ENCODE data around the gene PPP1R14B.

The PPP1R14B gene

GRCh38 chr11:64245401-64245796 lies 1.3 kb downstream of the PPP1R14B start:
- DNase-seq = no peak

GRCh38 chr11:64244966-64245365 lies 1.8 kb downstream of the PPP1R14B start:
- DNase-seq = no peak

- no peak for DNase-seq
Observed at GRCh38 chr11:64244107-64244506, 2.6 kb downstream of the PPP1R14B start.

GRCh38 chr11:64243236-64243854 lies 3.4 kb downstream of the PPP1R14B start:
- DNase-seq = no peak

- DNase-seq = no peak
Observed at GRCh38 chr11:64241491-64242374, 5.0 kb downstream of the PPP1R14B start.

- DNase-seq = peak; percentile 96
Observed at GRCh38 chr11:64241241-64241490, 5.6 kb downstream of the PPP1R14B start.

GRCh38 chr11:64240435-64241240 lies 6.1 kb downstream of the PPP1R14B start, which contains the start of gene FKBP2:
FKBP2 (plus strand) TSS chr11:64241095; CDS start chr11:64242388, 1,293 bp downstream.
- peak; percentile 88 for DNase-seq

- DNase-seq = no peak
Observed at GRCh38 chr11:64239662-64240434, 6.9 kb downstream of the PPP1R14B start.

- DNase-seq = no peak
Observed at GRCh38 chr11:64238999-64239398, 7.7 kb downstream of the PPP1R14B start.

- DNase-seq = no peak
Observed at GRCh38 chr11:64238076-64238475, 8.7 kb downstream of the PPP1R14B start.

GRCh38 chr11:64237484-64237951 lies 9.2 kb downstream of the PPP1R14B start:
- DNase-seq = no peak

- DNase-seq = no peak
Observed at GRCh38 chr11:64235437-64236161, 11.1 kb downstream of the PPP1R14B start.

GRCh38 chr11:64234647-64235379 lies 11.9 kb downstream of the PPP1R14B start:
- no peak for DNase-seq

GRCh38 chr11:64233913-64234586 lies 12.7 kb downstream of the PPP1R14B start, which contains the start of gene VEGFB:
VEGFB (plus strand) TSS chr11:64234584; CDS start chr11:64234834, 250 bp downstream.
- DNase-seq = peak in 1 of 2 experiments; percentile 47

GRCh38 chr11:64232967-64233315 lies 13.8 kb downstream of the PPP1R14B start:
- DNase-seq = no peak

- no peak for DNase-seq
Observed at GRCh38 chr11:64232182-64232966, 14.4 kb downstream of the PPP1R14B start.

GRCh38 chr11:64231546-64231945 lies 15.2 kb downstream of the PPP1R14B start:
- no peak for DNase-seq

- DNase-seq = no peak
Observed at GRCh38 chr11:64230985-64231365, 15.8 kb downstream of the PPP1R14B start.

GRCh38 chr11:64230171-64230984 lies 16.4 kb downstream of the PPP1R14B start, which contains the start of gene DNAJC4:
DNAJC4 (plus strand) TSS chr11:64230548; CDS start chr11:64230855, 307 bp downstream.
- peak; percentile 90 to 95 for DNase-seq
